SU-DHL-6 (cell line): ENCODE results near the gene ITPRIPL1.

Experiments used
- H2AFZ ChIP-seq: fragments of 200-600 bp; sonication (generic); 2 replicates; pipeline ENCODE4 v1.6.1; 2014; ENCODE audit warnings: low read depth, mild to moderate bottlenecking, moderate library complexity, mixed read lengths, antibody characterized with exemption, low read length; ENCODE audit not compliant: severe bottlenecking
- H3F3A ChIP-seq: fragments of 200-600 bp; shearing (Covaris generic); 2 replicates; pipeline ENCODE4 v1.6.0; 2016; ENCODE audit warnings: antibody characterized with exemption, mild to moderate bottlenecking; ENCODE audit not compliant: insufficient read depth
- H3K27ac ChIP-seq: fragments of 200-600 bp; sonication (generic); 2 replicates; pipeline ENCODE4 v1.5.1; 2016; ENCODE audit warnings: low read depth, mild to moderate bottlenecking, low read length, moderate library complexity, mixed read lengths
- H3K27me3 ChIP-seq: fragments of 200-600 bp; sonication (generic), shearing (Covaris generic); 2 replicates; pipeline ENCODE4 v1.6.0; 2014; ENCODE audit warnings: mild to moderate bottlenecking, low read length
- H3K36me3 ChIP-seq: fragments of 200-600 bp; sonication (generic); 2 replicates; pipeline ENCODE4 v1.6.1; 2014; ENCODE audit warnings: mild to moderate bottlenecking, low read length, mixed read lengths
- H3K4me2 ChIP-seq: fragments of 300-600, 200-600 bp; shearing (Covaris generic), sonication (generic); 2 replicates; pipeline ENCODE4 v1.6.0; 2014; ENCODE audit warnings: low read length, low read depth, mild to moderate bottlenecking; ENCODE audit not compliant: poor library complexity, severe bottlenecking
- H3K4me3 ChIP-seq: fragments of 200-600 bp; sonication (generic); 2 replicates; pipeline ENCODE4 v1.5.1; 2014; ENCODE audit warnings: antibody characterized with exemption, low read length, mild to moderate bottlenecking, mixed read lengths; ENCODE audit not compliant: insufficient read depth, poor library complexity, severe bottlenecking
- H3K79me2 ChIP-seq: fragments of 200-600 bp; sonication (generic); 2 replicates; pipeline ENCODE4 v1.6.1; 2014; ENCODE audit warnings: mild to moderate bottlenecking, low read length, moderate library complexity; ENCODE audit not compliant: insufficient read depth
- H3K9ac ChIP-seq: fragments of 200-600 bp; sonication (generic); 2 replicates; pipeline ENCODE4 v1.7.0; 2014; ENCODE audit warnings: mild to moderate bottlenecking, low read length
- H3K9me2 ChIP-seq: fragments of 200-600 bp; sonication (generic); replicated peaks from 2 replicates; pipeline ENCODE4 v1.6.1; 2014; ENCODE audit warnings: low read length; ENCODE audit not compliant: insufficient read depth
- H3K9me3 ChIP-seq: fragments of 200-600 bp; sonication (generic); 2 replicates; pipeline ENCODE4 v1.6.1; 2014; ENCODE audit warnings: low read length, mixed read lengths; ENCODE audit not compliant: insufficient read depth
- H4K20me1 ChIP-seq: fragments of 200-600 bp; sonication (generic); 2 replicates; pipeline ENCODE4 v1.6.1; 2014; ENCODE audit warnings: low read depth, mild to moderate bottlenecking, antibody characterized with exemption, low read length, moderate library complexity, mixed read lengths
- CTCF ChIP-seq: fragments of 200-600 bp; sonication (generic); IDR thresholded peaks from one replicate; pipeline ENCODE4 v1.5.1; 2017; ENCODE audit warnings: antibody characterized with exemption, mild to moderate bottlenecking, low read length, moderate library complexity; ENCODE audit not compliant: insufficient read depth, poor library complexity, severe bottlenecking
- EZH2phosphoT487 ChIP-seq: fragments of 200-600 bp; sonication (generic), shearing (Covaris generic); conservative IDR thresholded peaks from 2 replicates; pipeline ENCODE4 v1.6.1; 2018; ENCODE audit warnings: mild to moderate bottlenecking, antibody characterized with exemption, low read length, moderate library complexity, mixed read lengths

Gene ITPRIPL1

DNA sequence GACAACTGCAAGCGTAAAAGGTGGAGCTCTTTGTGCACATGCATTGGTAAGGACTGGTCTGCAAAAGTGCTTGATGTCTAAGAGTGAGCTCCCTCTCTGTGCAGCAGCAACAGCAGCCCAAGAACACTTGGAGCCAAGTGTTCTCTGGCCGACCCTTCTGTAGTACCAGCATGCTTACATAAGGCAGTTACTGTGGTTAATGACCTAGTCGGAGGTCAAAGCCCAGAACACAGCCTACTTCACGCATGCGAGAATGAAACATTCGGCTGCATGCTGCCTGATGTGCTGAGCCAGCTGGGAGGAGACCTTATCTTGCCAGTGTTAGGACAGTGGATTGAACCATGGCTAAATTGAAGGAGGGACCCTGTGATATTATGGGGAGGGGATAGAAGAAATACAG, 31.8 kb downstream of the ITPRIPL1 start:
- Histone ChIP-seq H3K27me3 (no peaks in the 10 kb centered on the region), H3K9me2 (no peaks in the 10 kb centered on the region), H3K79me2 (no peaks in the 10 kb centered on the region), H3K9me3 (no peaks in the 10 kb centered on the region), H3F3A (no peaks in the 10 kb centered on the region), H3K4me3 (no peak overlapping the region), H4K20me1 (no peaks in the 10 kb centered on the region), H2AFZ (no peak overlapping the region), H3K9ac (no peak overlapping the region), H3K36me3 (peaks cover 51% of the 10 kb centered on the region), H3K4me2 (no peak overlapping the region), H3K27ac (no peak overlapping the region)
- TF ChIP-seq EZH2phosphoT487 (no peak), CTCF (no peak)

- Histone ChIP-seq H3K36me3 (peaks cover 52% of the 10 kb centered on the region), H3K79me2 (no peaks in the 10 kb centered on the region), H3K27ac (no peak overlapping the region), H3F3A (no peaks in the 10 kb centered on the region), H3K9me3 (no peaks in the 10 kb centered on the region), H3K4me2 (no peak overlapping the region), H3K4me3 (no peak overlapping the region), H3K27me3 (no peaks in the 10 kb centered on the region), H4K20me1 (no peaks in the 10 kb centered on the region), H3K9me2 (no peaks in the 10 kb centered on the region), H2AFZ (no peak overlapping the region), H3K9ac (no peak overlapping the region)
- TF ChIP-seq EZH2phosphoT487 (no peak), CTCF (peak; percentile 12)
Observed at GRCh38 chr2:96359310-96359709, 34.2 kb downstream of the ITPRIPL1 start.

DNA sequence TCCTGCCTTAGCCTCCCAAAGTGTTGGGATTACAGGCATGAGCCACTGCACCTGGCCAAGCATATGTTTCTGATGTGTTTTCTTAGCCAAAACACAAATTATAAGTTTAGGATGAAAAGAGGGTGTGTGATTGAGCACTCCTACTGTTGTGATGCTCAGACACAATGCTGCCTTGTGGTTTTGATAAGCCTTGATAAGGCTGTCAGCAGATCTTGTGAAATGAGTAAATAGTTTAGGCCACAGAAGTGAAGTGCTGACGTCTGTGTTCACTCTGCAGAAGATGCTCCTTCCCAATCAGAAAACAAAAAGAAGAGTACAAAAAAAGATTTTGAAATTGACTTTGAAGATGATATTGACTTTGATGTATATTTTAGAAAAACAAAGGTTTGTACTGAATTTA, 34.7 kb downstream of the ITPRIPL1 start:
- H3F3A ChIP-seq: no peaks in the 10 kb centered on the region
- no peak overlapping the region for H2AFZ ChIP-seq
- no peak for TF ChIP-seq CTCF
- TF ChIP-seq EZH2phosphoT487: no peak
- no peaks in the 10 kb centered on the region for H4K20me1 ChIP-seq
- no peaks in the 10 kb centered on the region for H3K9me2 ChIP-seq
- no peak overlapping the region for H3K4me2 ChIP-seq
- H3K27ac ChIP-seq: no peak overlapping the region
- no peaks in the 10 kb centered on the region for H3K27me3 ChIP-seq
- H3K9ac ChIP-seq: no peak overlapping the region
- H3K79me2 ChIP-seq: no peaks in the 10 kb centered on the region
- no peaks in the 10 kb centered on the region for H3K9me3 ChIP-seq
- H3K36me3 ChIP-seq: peaks cover 51% of the 10 kb centered on the region
- no peak overlapping the region for H3K4me3 ChIP-seq
